A549 treated with Hydrocortisone at 1 μM for 4 hours (cell line): ENCODE measurements around the gene SLC6A8. TPM values are rescaled to one million over a fixed set of nuclear protein-coding genes. Genes with fewer than 3 reads are reported as not detected.

Experiments
- total RNA-seq: library from RNA; stranded (reverse); fragments of 200-300 nt; extraction: Qiagen RNA extraction; gene quantifications from 5 replicates; pipeline ENCODE4 v1.2.3, GENCODE V29; 2022

SLC6A8 gene
- total RNA-seq = 10.0 to 14.5 TPM (median 12.6 TPM) in 5 replicates

DNA sequence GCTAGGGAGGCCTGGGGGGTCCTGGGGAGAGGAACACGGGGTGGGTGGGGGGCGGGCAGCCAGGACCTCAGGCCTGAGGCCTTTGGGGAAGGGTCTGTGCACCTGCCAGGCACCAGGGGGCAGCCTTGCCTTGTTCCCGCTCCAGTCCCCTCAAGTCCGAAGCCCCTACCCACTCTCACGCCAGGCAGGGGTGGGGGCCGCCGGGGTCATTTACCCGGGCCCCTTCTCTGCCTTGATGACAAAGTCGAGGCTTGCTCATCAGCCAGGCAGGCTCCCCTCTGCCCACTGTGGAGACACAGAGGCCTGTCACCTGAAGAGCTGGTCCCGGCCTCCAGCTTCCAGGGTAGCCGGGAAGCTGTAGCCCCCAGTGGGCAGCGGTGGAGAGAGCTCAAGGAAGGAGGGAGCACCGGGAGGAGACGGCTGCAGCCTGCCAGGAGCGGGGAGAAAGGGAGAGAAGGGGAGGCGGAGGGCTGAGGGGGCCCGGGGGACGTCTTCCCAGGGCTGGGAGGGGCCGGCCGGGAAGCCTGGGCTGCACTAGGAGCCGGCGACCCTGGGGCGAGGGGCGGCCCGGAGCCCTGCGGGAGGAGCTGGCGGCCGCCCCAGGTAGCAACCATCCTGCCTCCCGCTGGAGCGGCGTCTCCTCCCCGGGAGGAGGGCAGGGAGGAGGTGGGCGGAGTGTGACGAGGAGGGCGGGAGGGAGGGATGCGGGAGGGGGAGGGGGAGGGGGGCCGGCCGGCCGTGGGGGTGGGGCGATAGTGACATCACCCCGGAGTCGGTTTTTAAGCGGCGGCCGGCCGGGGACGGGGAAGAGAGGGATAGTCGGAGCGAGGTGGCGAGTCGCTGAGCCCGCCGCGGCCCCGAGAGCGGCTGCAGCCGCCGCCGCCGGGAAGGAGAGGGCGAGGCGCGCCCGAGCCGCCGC, at the start of gene SLC6A8:
SLC6A8 (plus strand) TSS at position 806 of the 919 bp plus-strand sequence. CDS start 649 bp downstream, outside the sequence.

GRCh38 chrX:153646620-153647373, 40.9 kb upstream of the SLC6A8 start, which contains the start of gene DUSP9:
DUSP9 (plus strand) TSS chrX:153647203; CDS start chrX:153647954, 751 bp downstream.

DNA sequence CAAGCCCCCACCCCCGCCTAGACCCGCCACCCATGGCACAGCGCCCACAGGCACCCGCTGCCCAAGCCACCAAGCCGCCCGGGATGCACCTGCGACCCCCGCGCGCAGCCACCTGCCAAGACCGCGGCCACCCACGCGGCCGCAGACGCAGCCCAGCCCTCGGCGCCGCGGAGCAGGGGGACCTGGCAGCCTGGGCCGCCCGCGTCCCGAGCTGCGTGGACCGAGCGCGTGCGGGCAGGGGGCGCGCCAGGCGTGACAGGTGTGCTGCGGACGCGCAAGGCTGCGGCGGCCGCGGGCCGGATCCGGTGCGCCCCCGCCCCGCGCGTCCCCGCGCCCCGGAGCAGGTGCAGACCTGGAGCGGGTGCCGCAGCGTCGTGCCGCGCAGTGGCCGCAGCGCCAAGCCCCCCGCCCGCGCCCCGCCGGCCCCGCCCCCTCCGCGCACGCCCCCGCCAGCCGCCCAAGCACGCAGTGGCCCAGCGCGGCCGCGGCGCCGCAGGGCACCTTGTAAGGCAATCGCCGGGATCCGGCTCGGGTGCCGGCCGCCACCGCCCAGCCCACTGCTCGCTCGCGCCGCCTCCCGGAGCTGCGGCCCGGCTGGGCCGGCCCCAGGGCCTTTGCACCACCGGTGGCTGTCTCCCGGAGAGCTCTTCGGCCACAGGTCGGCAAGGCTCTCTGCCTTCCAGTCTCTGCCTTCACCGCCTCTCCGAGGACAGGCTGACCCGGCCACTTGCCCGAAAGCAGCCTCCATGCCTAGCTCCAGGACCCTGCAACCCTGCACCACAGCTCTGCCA, 14.1 kb upstream of the SLC6A8 start, which contains the start of gene PNCK:
PNCK (minus strand) TSS at position 386 of the 791 bp plus-strand sequence. CDS start 737 bp downstream, outside the sequence.

DNA sequence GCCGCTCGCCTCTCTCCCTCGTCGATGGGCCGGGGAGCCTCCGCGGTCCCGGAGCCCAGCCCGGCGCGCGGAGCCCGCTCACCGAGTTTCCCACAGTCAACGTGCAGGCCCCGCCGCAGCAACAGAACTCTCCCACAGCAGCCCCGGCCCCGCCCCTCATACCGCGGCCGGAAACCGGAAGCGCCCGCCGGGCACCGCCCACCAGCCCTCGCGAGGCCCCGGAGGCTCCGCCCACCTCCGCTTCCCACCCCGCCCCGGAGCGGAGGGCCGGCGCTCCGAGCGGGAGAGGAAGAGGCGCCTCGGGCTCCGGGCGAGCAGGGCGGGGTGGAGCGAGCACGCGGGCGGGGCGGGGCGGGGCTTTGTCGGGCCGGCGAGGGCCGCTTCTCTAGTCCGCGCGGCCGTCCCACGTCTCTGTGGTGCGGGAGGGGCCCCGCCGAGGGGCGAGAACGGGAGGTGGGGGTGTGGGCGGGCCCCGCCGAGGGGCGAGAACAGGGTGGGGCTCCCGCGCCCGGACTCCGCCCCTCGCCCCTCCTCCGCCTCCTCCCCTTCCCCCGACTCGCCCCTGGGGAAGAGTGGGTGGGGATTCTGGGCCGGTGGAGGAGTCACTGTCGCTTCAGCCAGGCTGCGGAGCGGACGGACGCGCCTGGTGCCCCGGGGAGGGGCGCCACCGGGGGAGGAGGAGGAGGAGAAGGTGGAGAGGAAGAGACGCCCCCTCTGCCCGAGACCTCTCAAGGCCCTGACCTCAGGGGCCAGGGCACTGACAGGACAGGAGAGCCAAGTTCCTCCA, 36.7 kb downstream of the SLC6A8 start, which contains the start of the genes ABCD1 and BCAP31:
ABCD1 (plus strand) TSS at position 605 of the 787 bp plus-strand sequence. CDS start 411 bp downstream, outside the sequence.
BCAP31 (minus strand) TSS at position 136 of the 787 bp plus-strand sequence. CDS start 1,143 bp downstream, outside the sequence.

Other genes starting within 250 kb of the SLC6A8 start
- 1.2 to 1.8 TPM (median 1.5 TPM) in 5 replicates for gene TREX2, start 241.9 kb upstream of the SLC6A8 start, total RNA-seq
- 51.1 to 62.7 TPM (median 55.5 TPM) in 5 replicates for gene HAUS7, start 217.3 kb upstream of the SLC6A8 start, total RNA-seq
- gene BGN, start 192.9 kb upstream of the SLC6A8 start, total RNA-seq = not detected in 5 replicates
- gene ATP2B3, start 170.3 kb upstream of the SLC6A8 start, total RNA-seq = 0.05 to 0.31 TPM (median 0.12 TPM) in 5 replicates
- gene CCNQ, start 88.8 kb upstream of the SLC6A8 start, total RNA-seq = 40.9 to 59.7 TPM (median 57.6 TPM) in 5 replicates
- 1.0 to 1.6 TPM (median 1.5 TPM) in 5 replicates for gene DUSP9, start 40.7 kb upstream of the SLC6A8 start, total RNA-seq
- 0.13 to 0.44 TPM (median 0.26 TPM) in 3 of 5 replicates, not detected in the others for gene PNCK, start 14.1 kb upstream of the SLC6A8 start, total RNA-seq
- 351 to 491 TPM (median 368 TPM) in 5 replicates for gene BCAP31, start 36.5 kb downstream of the SLC6A8 start, total RNA-seq
- gene ABCD1, start 36.9 kb downstream of the SLC6A8 start, total RNA-seq = 2.5 to 4.0 TPM (median 3.6 TPM) in 5 replicates
- gene PLXNB3, start 76.3 kb downstream of the SLC6A8 start, total RNA-seq = 3.1 to 4.0 TPM (median 3.6 TPM) in 5 replicates
- 0.02 to 0.13 TPM (median 0.05 TPM) in 4 of 5 replicates, not detected in the other for gene SRPK3, start 93.1 kb downstream of the SLC6A8 start, total RNA-seq
- gene IDH3G, start 106.4 kb downstream of the SLC6A8 start, total RNA-seq = 58.1 to 62.0 TPM (median 60.2 TPM) in 5 replicates
- 313 to 452 TPM (median 397 TPM) in 5 replicates for gene SSR4, start 106.7 kb downstream of the SLC6A8 start, total RNA-seq
- gene PDZD4, start 142.6 kb downstream of the SLC6A8 start, total RNA-seq = 2.9 to 3.7 TPM (median 3.4 TPM) in 5 replicates
- 16.9 to 22.0 TPM (median 19.7 TPM) in 5 replicates for gene L1CAM, start 198.2 kb downstream of the SLC6A8 start, total RNA-seq
- 0.07 TPM in 1 of 5 replicates, not detected in the others for gene AVPR2, start 216.7 kb downstream of the SLC6A8 start, total RNA-seq
- 1.3 to 2.1 TPM (median 1.4 TPM) in 5 replicates for gene ARHGAP4, start 238.3 kb downstream of the SLC6A8 start, total RNA-seq
- 197 to 239 TPM (median 216 TPM) in 5 replicates for gene NAA10, start 247.1 kb downstream of the SLC6A8 start, total RNA-seq